Fibroblast of upper back skin (primary cell): ENCODE measurements around the gene LYZL6.
A peak's percentile ranks its signal among the peaks of the same experiment; 100 is the strongest.
"Not testable (repeated sequence)": the region's sequence is repeated elsewhere in the genome, so short reads cannot be mapped to it uniquely, and the experiment has no call there.

Experiments used
- DNase-seq: peaks from one replicate; pipeline ENCODE4 v3.0.0-alpha.2; 2013

The LYZL6 gene

GRCh38 chr17:35906191-35906925, 37.2 kb downstream of the LYZL6 start:
- DNase-seq = peak; percentile 11

- DNase-seq = no peak
These were observed 40.1 kb downstream of the LYZL6 start for GRCh38 chr17:35903451-35903850.

GRCh38 chr17:35901631-35902175, 41.8 kb downstream of the LYZL6 start:
- DNase-seq = peak; percentile 24

DNA sequence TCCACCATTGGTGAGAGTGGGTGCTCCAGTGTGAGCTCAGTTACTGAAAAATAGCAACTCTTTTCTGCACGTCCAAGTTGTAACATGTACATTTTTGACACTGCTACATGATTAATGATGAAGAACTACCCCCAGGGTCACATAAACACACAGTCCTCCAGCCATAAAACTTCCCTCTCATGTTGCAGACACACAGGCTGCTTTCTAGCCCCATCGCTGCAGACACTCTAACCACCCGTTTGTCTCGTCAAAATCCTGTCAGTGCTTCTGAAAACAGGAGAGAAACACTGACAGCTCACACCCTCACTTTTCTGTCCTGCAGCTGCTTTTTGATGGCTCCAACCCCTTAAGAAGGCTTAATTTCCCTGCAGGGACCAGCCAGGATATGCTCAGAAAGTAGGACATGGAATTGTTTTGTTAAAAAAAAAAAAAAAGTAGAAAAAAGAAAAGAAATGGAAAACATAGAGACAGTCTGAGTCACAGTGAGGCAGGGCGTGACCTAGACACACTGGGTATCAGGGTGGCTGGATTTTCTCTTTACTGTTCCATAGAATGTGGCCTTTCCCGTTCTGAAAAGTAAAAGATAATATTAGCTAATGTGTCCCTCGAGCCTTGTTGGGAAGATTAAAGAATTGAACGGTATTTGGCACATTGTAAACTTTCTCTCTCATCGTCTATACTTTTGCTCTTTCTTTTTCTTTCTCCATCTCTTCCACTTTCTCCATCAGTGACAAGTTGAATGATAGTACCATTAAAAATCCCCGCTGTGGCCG, 42.6 kb downstream of the LYZL6 start:
- DNase-seq = peak; percentile 46

DNA sequence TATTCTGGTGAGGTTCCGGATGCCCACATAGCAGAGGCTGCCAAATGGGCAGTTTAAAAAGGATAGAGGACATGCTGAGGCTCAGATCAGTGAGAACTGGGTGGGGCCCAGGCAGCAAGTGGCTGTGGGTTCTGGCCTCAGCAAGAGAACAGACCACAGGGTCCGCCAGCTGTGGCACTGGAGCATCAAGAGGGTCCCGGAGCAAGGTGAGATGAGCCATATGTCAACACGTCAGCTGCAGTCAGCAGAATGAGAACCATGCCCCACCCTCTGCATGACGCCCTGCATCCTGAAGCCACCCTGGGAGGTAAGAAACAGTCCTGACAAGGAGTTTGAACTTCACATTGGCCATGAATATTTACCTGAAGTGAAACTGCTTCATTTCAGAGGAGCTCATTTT, 43.2 kb downstream of the LYZL6 start:
- DNase-seq = no peak

- peak; percentile 21 for DNase-seq
These were observed 45.0 kb downstream of the LYZL6 start for GRCh38 chr17:35898283-35899070.

- DNase-seq = not testable (repeated sequence)
These were observed 45.7 kb downstream of the LYZL6 start for GRCh38 chr17:35897772-35898171.

- no peak for DNase-seq
These were observed 47.6 kb downstream of the LYZL6 start for GRCh38 chr17:35895636-35896587.

DNA sequence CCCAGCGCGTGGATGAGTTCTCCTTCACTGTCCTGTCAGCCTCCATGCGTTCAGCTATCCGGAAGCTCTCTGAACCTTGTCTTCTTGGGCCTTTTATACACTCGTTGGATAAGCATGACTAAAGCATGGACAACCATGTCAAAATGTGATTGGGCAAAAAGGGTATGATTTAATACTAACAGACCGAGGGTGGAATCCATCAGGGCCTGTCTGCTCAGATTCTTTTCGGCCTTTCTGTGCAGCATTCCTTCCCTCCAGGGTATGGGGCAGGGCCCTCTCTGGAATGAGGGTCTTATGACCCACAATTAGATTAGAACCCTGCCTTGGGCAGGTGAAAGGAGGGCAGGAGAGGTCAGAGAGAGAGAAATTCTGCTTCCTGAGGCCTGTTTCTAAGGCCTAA, 49.3 kb downstream of the LYZL6 start:
- DNase-seq = no peak

- no peak for DNase-seq
These were observed 49.8 kb downstream of the LYZL6 start for GRCh38 chr17:35893751-35894150.

GRCh38 chr17:35892091-35893035, 51.1 kb downstream of the LYZL6 start:
- peak; percentile 31 for DNase-seq

- no peak for DNase-seq
These were observed 52.2 kb downstream of the LYZL6 start for GRCh38 chr17:35891269-35891668.

GRCh38 chr17:35890774-35891155, 52.7 kb downstream of the LYZL6 start:
- DNase-seq = no peak

DNA sequence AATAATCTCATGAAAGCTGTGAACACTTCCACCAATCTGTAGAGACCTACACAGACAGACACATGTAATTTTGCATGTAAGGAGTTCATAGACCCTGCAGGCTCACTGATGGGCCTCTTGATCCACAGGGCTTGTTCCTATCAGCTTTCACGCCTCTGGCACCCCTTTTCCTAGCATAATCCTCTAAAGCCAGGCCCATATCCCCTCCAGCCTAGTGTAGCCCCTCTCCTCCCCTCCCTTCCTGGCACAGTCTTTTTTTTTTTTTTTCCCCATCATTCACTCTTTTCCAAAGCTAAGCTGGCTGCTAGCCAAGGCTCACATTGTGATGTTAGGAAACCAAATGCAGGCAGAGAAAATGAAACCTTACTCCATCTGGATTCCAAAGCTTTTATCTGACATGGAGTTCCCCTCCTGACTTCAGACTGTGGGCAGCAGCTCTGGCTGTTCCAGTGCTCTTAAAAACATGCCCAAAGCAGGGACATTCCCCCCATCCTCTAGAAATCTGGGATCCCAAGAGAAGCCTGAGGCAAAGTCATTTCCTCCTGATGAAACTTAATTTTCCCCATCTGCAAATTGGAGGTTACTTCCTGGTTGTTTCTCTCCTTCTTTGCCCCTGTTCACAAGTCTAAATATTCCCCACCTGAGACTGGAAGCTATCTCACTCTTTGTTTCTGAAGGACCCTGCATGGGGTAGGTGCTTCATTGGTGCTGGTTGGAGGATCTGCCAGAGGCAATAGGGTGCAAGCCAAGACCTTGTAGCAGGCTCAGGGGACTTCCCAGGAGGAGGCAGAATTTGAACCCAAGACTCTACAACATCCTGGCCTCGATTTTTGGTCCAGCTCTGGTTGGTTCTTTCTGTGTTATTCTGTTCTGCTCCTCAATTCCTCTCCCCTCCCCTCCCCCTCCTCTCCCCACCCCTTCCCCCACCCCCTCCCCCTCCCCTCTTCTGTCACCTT, 53.4 kb downstream of the LYZL6 start:
- peak; percentile 74 for DNase-seq

- no peak for DNase-seq
These were observed 54.3 kb downstream of the LYZL6 start for GRCh38 chr17:35889241-35889640.
